ENCODE results near the gene IFNG-AS1. TPM values are rescaled to one million over a fixed set of nuclear protein-coding genes. Genes with fewer than 3 reads are reported as not detected.

IFNG-AS1 gene
- total RNA-seq, 1 experiment from 2014 or later = not detected

DNA sequence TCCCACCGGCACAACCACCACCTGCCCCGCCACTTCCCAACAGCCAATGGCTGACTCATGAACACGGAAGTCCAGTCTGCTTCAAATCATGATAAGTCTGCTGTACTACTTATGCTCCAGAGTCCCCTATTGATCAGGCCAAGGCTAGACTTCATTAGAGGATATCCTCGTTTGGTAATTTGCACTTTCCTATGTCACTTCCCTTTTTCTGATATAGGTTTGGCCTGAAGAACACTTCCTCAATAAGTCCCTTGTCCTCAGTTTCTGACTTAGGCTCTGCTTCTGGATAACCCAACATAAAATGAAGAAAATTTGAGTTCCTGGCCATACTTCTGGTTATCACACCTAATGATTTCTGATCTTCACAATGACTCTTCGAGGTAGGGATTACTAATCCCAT is 45.3 kb downstream of the IFNG-AS1 start:
- DNase-seq (ENCODE audit: low spot score) = no peak
- no TSS peak for BruUV-seq (replicated peaks)
- ChIA-PET POLR2A (ENCODE audit: low non-redundant PET) (no interaction called here), CTCF (no interaction called here)
- Histone ChIP-seq H3K9me3 (ENCODE audit: low read depth, low read length, poor library complexity, severe bottlenecking) (no peaks in the 10 kb centered on the region), H3K4me1 (ENCODE audit: insufficient read depth, low read length, poor library complexity, severe bottlenecking) (no peaks in the 10 kb centered on the region), H3K36me3 (ENCODE audit: insufficient read depth, low read length, poor library complexity, severe bottlenecking) (no peaks in the 10 kb centered on the region), H3K4me3 (ENCODE audit: low read depth, low read length, poor library complexity, severe bottlenecking) (no peak overlapping the region), H3K27ac (ENCODE audit: low read depth, low read length, poor library complexity, severe bottlenecking) (no peak overlapping the region), H3K27me3 (replicated peaks; ENCODE audit: insufficient read depth, low read depth, low read length, poor library complexity) (no peaks in the 10 kb centered on the region)
- intact Hi-C loops (cut with micrococcal nuclease; ENCODE audit: unreplicated experiment) = no loop called here
- no peak for TF ChIP-seq EZH2 (IDR thresholded peaks at IDR 0.05; ENCODE audit: borderline replicate concordance, low read depth, low read length, poor library complexity, severe bottlenecking)
- TF ChIP-seq, protein P1, sequence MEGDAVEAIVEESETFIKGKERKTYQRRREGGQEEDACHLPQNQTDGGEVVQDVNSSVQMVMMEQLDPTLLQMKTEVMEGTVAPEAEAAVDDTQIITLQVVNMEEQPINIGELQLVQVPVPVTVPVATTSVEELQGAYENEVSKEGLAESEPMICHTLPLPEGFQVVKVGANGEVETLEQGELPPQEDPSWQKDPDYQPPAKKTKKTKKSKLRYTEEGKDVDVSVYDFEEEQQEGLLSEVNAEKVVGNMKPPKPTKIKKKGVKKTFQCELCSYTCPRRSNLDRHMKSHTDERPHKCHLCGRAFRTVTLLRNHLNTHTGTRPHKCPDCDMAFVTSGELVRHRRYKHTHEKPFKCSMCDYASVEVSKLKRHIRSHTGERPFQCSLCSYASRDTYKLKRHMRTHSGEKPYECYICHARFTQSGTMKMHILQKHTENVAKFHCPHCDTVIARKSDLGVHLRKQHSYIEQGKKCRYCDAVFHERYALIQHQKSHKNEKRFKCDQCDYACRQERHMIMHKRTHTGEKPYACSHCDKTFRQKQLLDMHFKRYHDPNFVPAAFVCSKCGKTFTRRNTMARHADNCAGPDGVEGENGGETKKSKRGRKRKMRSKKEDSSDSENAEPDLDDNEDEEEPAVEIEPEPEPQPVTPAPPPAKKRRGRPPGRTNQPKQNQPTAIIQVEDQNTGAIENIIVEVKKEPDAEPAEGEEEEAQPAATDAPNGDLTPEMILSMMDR (conservative IDR thresholded peaks at IDR 0.05; ENCODE audit: low read depth, low read length) = no peak

DNA sequence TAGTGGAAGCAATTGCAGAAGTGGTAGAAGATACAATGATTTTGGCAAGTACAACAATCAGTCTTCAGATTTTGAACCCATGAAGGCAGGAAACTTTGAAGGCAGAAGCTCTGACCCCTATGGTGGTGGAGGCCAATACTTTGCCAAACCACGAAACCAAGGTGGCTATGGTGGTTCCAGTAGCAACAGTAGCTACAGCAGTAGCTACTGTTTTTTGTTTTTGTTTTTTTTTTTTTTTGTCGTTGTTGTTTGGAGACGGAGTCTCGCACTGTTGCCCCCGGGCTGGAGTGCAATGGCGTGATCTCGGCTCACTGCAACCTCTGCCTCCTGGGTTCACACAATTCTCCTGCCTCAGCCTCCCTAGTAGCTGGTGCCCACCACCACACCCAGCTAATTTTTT is 47.4 kb downstream of the IFNG-AS1 start:
- H3K36me3 ChIP-seq (ENCODE audit: insufficient read depth, low read length, poor library complexity, severe bottlenecking) = no peaks in the 10 kb centered on the region
- no peaks in the 10 kb centered on the region for H3K27me3 ChIP-seq (replicated peaks; ENCODE audit: insufficient read depth, low read depth, low read length, poor library complexity)
- CTCF ChIA-PET = interaction anchor here (0.6 kb wide), 1 partner anchor 33 kb away, joined by 7 read pairs; no protein-coding TSS in a partner anchor
- POLR2A ChIA-PET (ENCODE audit: low non-redundant PET) = no interaction called here
- TF ChIP-seq, protein P1 (conservative IDR thresholded peaks at IDR 0.05; ENCODE audit: low read depth, low read length) = no peak
- no peak for TF ChIP-seq EZH2 (IDR thresholded peaks at IDR 0.05; ENCODE audit: borderline replicate concordance, low read depth, low read length, poor library complexity, severe bottlenecking)
- H3K9me3 ChIP-seq (ENCODE audit: low read depth, low read length, poor library complexity, severe bottlenecking) = no peaks in the 10 kb centered on the region
- no TSS peak for BruUV-seq (replicated peaks)
- no peak overlapping the region for H3K4me3 ChIP-seq (ENCODE audit: low read depth, low read length, poor library complexity, severe bottlenecking)
- H3K27ac ChIP-seq (ENCODE audit: low read depth, low read length, poor library complexity, severe bottlenecking) = no peak overlapping the region
- no peak for DNase-seq (ENCODE audit: low spot score)
- H3K4me1 ChIP-seq (ENCODE audit: insufficient read depth, low read length, poor library complexity, severe bottlenecking) = no peaks in the 10 kb centered on the region
- intact Hi-C loops (cut with micrococcal nuclease; ENCODE audit: unreplicated experiment) = loop anchor here (5.0 kb wide), 1 partner anchor 121 kb away; the partner anchor contains the start of gene IFNG

DNA sequence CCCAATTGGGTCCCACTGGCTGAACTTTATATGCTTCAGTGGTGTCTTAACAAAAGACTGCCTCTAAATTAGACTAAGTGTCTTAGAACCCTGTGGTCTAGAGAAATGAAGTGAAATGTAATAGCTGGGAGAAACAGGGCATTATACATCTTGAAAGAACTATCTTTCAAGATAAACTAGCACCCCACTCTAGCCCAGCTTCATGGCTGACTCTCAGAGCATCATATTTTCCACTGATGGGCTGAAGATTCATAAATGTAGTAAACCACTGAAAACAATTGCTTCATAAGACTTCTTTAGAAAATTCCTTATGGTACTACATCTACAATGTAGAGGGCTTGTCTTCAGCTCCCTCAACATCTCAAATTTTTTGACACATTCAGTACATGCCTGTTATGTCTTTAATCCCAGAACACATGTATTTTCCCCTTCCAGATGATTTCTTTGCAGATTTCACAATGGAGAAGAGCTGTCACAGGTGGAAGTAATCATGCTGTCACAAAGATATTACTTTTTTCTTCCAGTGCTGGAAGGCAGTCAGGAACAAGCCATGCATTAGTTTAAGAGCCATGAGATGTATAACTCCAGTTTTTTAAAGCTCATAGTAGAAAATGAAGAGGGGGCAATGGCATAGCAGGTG is 48.5 kb downstream of the IFNG-AS1 start:
- Histone ChIP-seq H3K4me3 (ENCODE audit: low read depth, low read length, poor library complexity, severe bottlenecking) (no peak overlapping the region), H3K36me3 (ENCODE audit: insufficient read depth, low read length, poor library complexity, severe bottlenecking) (no peaks in the 10 kb centered on the region), H3K4me1 (ENCODE audit: insufficient read depth, low read length, poor library complexity, severe bottlenecking) (no peaks in the 10 kb centered on the region), H3K27me3 (replicated peaks; ENCODE audit: insufficient read depth, low read depth, low read length, poor library complexity) (no peaks in the 10 kb centered on the region), H3K27ac (ENCODE audit: low read depth, low read length, poor library complexity, severe bottlenecking) (no peak overlapping the region), H3K9me3 (ENCODE audit: low read depth, low read length, poor library complexity, severe bottlenecking) (no peaks in the 10 kb centered on the region)
- intact Hi-C loops (cut with micrococcal nuclease; ENCODE audit: unreplicated experiment) = loop anchor here (5.0 kb wide), 1 partner anchor 120 kb away; the partner anchor contains the start of gene IFNG
- POLR2A ChIA-PET (ENCODE audit: low non-redundant PET) = no interaction called here
- no peak for TF ChIP-seq EZH2 (IDR thresholded peaks at IDR 0.05; ENCODE audit: borderline replicate concordance, low read depth, low read length, poor library complexity, severe bottlenecking)
- TF ChIP-seq, protein P1 (conservative IDR thresholded peaks at IDR 0.05; ENCODE audit: low read depth, low read length) = no peak
- DNase-seq (ENCODE audit: low spot score) = no peak
- no TSS peak for BruUV-seq (replicated peaks)
- CTCF ChIA-PET = no interaction called here
